Stomach (tissue), 9 donors: ENCODE measurements around the gene KRT34. TPM values are rescaled to one million over a fixed set of nuclear protein-coding genes. Genes with fewer than 3 reads are reported as not detected.

Source experiments
- DNase-seq, 2 donors: peaks; one replicate each; pipeline versions ENCODE4 v3.0.0 to v3.0.0-alpha.2; 2013 to 2019
- H3K27ac ChIP-seq, 5 donors: fragments of 200-600 bp in 4 of 5; sonication (generic) in 4 of 5; one replicate each; pipeline ENCODE4 v1.5.1; 2013 to 2019; ENCODE audit warnings: mild to moderate bottlenecking in 1 of 5, moderate library complexity in 1 of 5
- H3K27me3 ChIP-seq, 3 donors: fragments of 200-600 bp; sonication (generic); one replicate each; pipeline ENCODE4 v1.5.1; 2017 to 2019; ENCODE audit warnings: mixed run types in 1 of 3
- H3K36me3 ChIP-seq, 4 donors: fragments of 200-600 bp; sonication (generic); 1 replicate in 3 of 4; 2 replicates in 1 of 4; pipeline ENCODE4 v1.5.1; 2016 to 2019
- H3K4me1 ChIP-seq, 4 donors: fragments of 200-600 bp; sonication (generic); one replicate each; pipeline ENCODE4 v1.5.1; 2016 to 2019
- H3K4me3 ChIP-seq, 4 donors: fragments of 200-600 bp; sonication (generic) in 3 of 4; one replicate each; pipeline ENCODE4 v1.5.1; 2016 to 2019; ENCODE audit warnings: mild to moderate bottlenecking in 1 of 4
- H3K9me3 ChIP-seq, 4 donors: fragments of 200-600 bp; sonication (generic); one replicate each; pipeline ENCODE4 v1.5.1; 2016 to 2019
- EP300 ChIP-seq: sonication (generic); formaldehyde crosslinking; IDR thresholded peaks from one replicate; pipeline ENCODE4 v1.6.1; 2017; ENCODE audit warnings: antibody characterized with exemption
- POLR2A ChIP-seq, 4 donors: fragments of 450-650 bp; IDR thresholded peaks; one replicate each; pipeline ENCODE4 v1.6.1; 2016; ENCODE audit warnings: antibody characterized with exemption in 4 of 4, control low read depth in 2 of 4, mild to moderate bottlenecking in 1 of 4, moderate library complexity in 1 of 4
- POLR2AphosphoS5 ChIP-seq, 3 donors: sonication (generic); formaldehyde crosslinking; IDR thresholded peaks; one replicate each; pipeline ENCODE4 v1.6.1; 2016; ENCODE audit warnings: antibody characterized with exemption in 3 of 3
- WGBS, 5 donors: extraction: QIAGEN DNeasy Blood & Tissue Kit in 3 of 5; methylation state at CpG; one replicate each; pipeline versions ENCODE4 v1.1.5 to v1.1.7; 2013 to 2018; 5-methylcytosine and 5-hydroxymethylcytosine counted together
- intact Hi-C: fragments of 100-400 bp; cut with DNase I; formaldehyde crosslinking; loops from one replicate; pipeline ENCODE4 v1.15.1; 2023; ENCODE audit warnings: low total_unique reads
- polyA plus RNA-seq, 3 donors: library from polyadenylated mRNA; stranded (reverse); fragments of 200-250 nt; gene quantifications; one replicate each; pipeline ENCODE4 v1.2.3, GENCODE V29; 2013
- total RNA-seq, 5 donors: library from RNA; depleted of rRNA; stranded (reverse); fragments of >200 nt; gene quantifications; one replicate each; pipeline versions ENCODE4 v1.1.0 to v1.2.3, GENCODE V29; 2014 to 2016
- TF ChIP-seq, protein P1 (sequence below), 7 experiments: fragments of 450-650 bp in 4 of 7; fragments of 200-600 bp in 3 of 7; sonication (generic) in 3 of 7; IDR thresholded peaks; one replicate each; pipeline ENCODE4 v1.5.1; 2016 to 2019; ENCODE audit warnings: antibody characterized with exemption in 7 of 7, control low read depth in 2 of 7, mild to moderate bottlenecking in 1 of 7
- donor health status: healthy with polysubstance abuse.
- donor health status: Bipolar disorder and iron deficiency.
- donor health status: healthy.

The KRT34 gene
- total and polyA plus RNA-seq, 8 donors: 0.20 TPM; not detected in 7

DNA sequence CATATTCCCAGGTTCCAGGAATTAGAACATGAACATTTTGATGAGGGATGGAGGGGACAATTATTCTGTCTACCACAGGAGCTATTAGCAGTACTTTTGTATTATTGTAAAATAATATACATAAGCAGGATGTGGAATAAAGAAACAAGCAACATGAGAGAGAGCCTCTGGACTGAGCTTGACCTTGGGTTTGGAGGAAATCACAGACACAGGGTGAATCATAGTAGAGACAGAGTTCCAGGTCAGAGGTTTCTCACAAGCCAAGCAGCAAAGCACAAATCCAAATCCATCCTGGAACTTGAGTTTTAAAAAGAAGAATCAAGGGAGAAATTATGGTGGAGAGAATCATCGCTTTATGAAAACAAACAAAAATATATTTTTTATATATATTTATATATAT lies 10.2 kb upstream of the KRT34 start:
- intact Hi-C loops: no loop called here
- WGBS, 5 donors: 94 to 100% (median 97%) methylated on average over 1 of the region's 1 CpG

DNA sequence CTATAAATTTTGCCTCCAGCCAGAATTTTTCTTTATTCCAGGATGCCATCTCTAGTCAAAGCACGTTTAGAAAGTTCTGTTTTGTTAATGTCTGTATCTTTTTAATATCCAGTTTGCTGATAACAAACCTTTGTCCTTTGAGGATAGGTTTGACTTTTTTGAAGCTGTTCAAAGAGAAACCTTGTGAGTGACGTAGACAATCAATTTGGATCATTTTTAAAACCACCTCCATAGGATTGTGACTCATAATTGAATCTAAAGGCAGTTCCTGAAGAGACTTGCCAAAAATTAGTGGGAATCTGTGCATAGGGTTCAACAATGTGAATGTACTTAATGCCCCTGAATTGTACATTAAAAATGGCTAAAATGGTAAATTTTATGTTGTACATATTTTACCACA lies 9.4 kb upstream of the KRT34 start:
- 38 to 53% (median 47%) methylated on average over 2 of the region's 2 CpGs for WGBS, 5 donors
- intact Hi-C loops: no loop called here

More for the DNA sequence above, 10.2 kb upstream of the KRT34 start:
- Histone ChIP-seq H3K9me3 (peaks cover 0 to 6% (median 4%) of the 10 kb centered on the region in 4 donors), H3K4me1 (no peaks in the 10 kb centered on the region), H3K27me3 (peaks cover 0 to 14% (median 0%) of the 10 kb centered on the region in 3 donors), H3K27ac (no peak overlapping the region), H3K36me3 (no peaks in the 10 kb centered on the region), H3K4me3 (no peak overlapping the region)
- no peak for TF ChIP-seq POLR2A (IDR thresholded peaks at IDR 0.05)
- TF ChIP-seq, protein P1, sequence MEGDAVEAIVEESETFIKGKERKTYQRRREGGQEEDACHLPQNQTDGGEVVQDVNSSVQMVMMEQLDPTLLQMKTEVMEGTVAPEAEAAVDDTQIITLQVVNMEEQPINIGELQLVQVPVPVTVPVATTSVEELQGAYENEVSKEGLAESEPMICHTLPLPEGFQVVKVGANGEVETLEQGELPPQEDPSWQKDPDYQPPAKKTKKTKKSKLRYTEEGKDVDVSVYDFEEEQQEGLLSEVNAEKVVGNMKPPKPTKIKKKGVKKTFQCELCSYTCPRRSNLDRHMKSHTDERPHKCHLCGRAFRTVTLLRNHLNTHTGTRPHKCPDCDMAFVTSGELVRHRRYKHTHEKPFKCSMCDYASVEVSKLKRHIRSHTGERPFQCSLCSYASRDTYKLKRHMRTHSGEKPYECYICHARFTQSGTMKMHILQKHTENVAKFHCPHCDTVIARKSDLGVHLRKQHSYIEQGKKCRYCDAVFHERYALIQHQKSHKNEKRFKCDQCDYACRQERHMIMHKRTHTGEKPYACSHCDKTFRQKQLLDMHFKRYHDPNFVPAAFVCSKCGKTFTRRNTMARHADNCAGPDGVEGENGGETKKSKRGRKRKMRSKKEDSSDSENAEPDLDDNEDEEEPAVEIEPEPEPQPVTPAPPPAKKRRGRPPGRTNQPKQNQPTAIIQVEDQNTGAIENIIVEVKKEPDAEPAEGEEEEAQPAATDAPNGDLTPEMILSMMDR (IDR thresholded peaks at IDR 0.05): no peak
- TF ChIP-seq EP300: no peak
- no peak for TF ChIP-seq POLR2AphosphoS5 (IDR thresholded peaks at IDR 0.05)
- no peak for DNase-seq

DNA sequence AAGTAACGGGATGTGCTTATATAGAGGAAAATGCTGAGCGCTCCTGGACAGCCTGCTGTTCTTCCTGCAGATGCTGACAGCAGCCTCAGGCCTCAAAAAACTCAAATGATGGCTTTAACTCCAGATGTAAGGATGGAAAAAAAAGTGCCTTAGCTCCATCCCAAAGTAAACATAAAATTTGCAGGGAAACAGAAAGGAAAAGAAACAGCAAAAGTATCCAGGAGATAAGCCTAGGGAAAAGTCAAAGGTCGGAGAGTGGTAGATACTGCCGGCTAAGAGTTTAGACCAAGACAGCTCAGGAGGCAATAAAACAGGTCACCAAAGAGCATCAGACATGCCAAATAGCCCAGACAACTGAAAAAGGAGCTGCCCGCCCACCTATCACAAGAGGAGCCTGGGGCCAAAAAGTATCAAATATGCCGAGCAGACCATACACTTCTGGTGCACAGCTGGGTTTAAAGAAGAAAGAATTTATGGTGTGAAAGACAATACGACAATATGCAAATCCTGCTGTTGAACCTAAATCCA lies 8.4 kb upstream of the KRT34 start:
- 59 to 65% (median 64%) methylated on average over 7 of the region's 7 CpGs for WGBS, 5 donors
- TF ChIP-seq EP300 (no peak), POLR2A (IDR thresholded peaks at IDR 0.05) (no peak), POLR2AphosphoS5 (IDR thresholded peaks at IDR 0.05) (no peak)
- TF ChIP-seq, protein P1 (IDR thresholded peaks at IDR 0.05): no peak
- no peak overlapping the region for H3K4me3 ChIP-seq
- H3K9me3 ChIP-seq: peaks cover 0 to 23% (median 20%) of the 10 kb centered on the region in 4 donors
- intact Hi-C loops: no loop called here
- H3K27ac ChIP-seq: no peak overlapping the region
- peaks cover 0 to 14% (median 0%) of the 10 kb centered on the region in 3 donors for H3K27me3 ChIP-seq
- no peaks in the 10 kb centered on the region for H3K4me1 ChIP-seq
- H3K36me3 ChIP-seq: no peaks in the 10 kb centered on the region
- no peak for DNase-seq

More for the DNA sequence above, 9.4 kb upstream of the KRT34 start:
- Histone ChIP-seq H3K27ac (no peak overlapping the region), H3K36me3 (no peaks in the 10 kb centered on the region), H3K9me3 (peaks cover 0 to 14% (median 10%) of the 10 kb centered on the region in 4 donors), H3K4me1 (no peaks in the 10 kb centered on the region), H3K4me3 (no peak overlapping the region), H3K27me3 (peaks cover 0 to 14% (median 0%) of the 10 kb centered on the region in 3 donors)
- no peak for DNase-seq
- TF ChIP-seq POLR2AphosphoS5 (IDR thresholded peaks at IDR 0.05): no peak
- no peak for TF ChIP-seq EP300
- no peak for TF ChIP-seq POLR2A (IDR thresholded peaks at IDR 0.05)
- TF ChIP-seq, protein P1 (IDR thresholded peaks at IDR 0.05): no peak

DNA sequence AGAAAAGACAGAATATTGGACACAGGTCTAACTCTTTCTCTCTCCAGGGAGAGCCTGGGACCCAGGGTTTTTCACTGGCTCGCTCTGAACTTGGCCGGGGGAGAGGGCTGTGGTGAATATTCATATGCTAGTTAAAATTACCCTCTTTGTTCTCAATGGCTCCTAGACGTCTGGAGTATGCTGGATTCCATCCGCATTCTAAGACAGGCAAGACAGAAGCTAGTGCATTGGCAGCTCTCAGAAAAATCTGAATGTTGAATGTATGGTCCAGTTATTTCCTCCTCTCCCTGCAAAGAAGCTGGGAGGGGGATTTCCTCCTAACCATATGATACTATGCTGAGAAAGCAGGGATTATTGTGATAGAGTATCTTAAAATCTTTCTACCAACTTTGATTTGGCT lies 5.6 kb upstream of the KRT34 start:
- H3K9me3 ChIP-seq: peaks cover 0 to 23% (median 20%) of the 10 kb centered on the region in 4 donors
- H3K27ac ChIP-seq: no peak overlapping the region
- intact Hi-C loops: no loop called here

More for the DNA sequence above, 5.6 kb upstream of the KRT34 start:
- peaks cover 0 to 17% (median 0%) of the 10 kb centered on the region in 3 donors for H3K27me3 ChIP-seq
- no peak for DNase-seq
- 66 to 87% (median 81%) methylated on average over 4 of the region's 4 CpGs for WGBS, 5 donors
- H3K4me1 ChIP-seq: no peaks in the 10 kb centered on the region
- no peaks in the 10 kb centered on the region for H3K36me3 ChIP-seq
- TF ChIP-seq, protein P1 (IDR thresholded peaks at IDR 0.05): no peak
- no peak for TF ChIP-seq EP300
- no peak for TF ChIP-seq POLR2AphosphoS5 (IDR thresholded peaks at IDR 0.05)
- no peak for TF ChIP-seq POLR2A (IDR thresholded peaks at IDR 0.05)
- no peak overlapping the region for H3K4me3 ChIP-seq
